Measurements from ENCODE around the gene RAB11FIP4. TPM values are rescaled to one million over a fixed set of nuclear protein-coding genes. Genes with fewer than 3 reads are reported as not detected.

RAB11FIP4 gene
- total and polyA plus RNA-seq, 2 experiments from 2014 or later, result 0.22 to 0.40 TPM

GRCh38 chr17:31431852-31432658 lies 40.6 kb downstream of the RAB11FIP4 start:
- H3K9me2 ChIP-seq (ENCODE audit: insufficient read depth), result no peaks in the 10 kb centered on the region
- no peaks in the 10 kb centered on the region for H3K79me2 ChIP-seq (ENCODE audit: insufficient read depth)
- no peak overlapping the region for H3K4me2 ChIP-seq (ENCODE audit: unreplicated experiment)
- H3K27ac ChIP-seq, result no peak overlapping the region
- H3K36me3 ChIP-seq (ENCODE audit: low read depth), result no peaks in the 10 kb centered on the region
- no peaks in the 10 kb centered on the region for H4K20me1 ChIP-seq (ENCODE audit: insufficient read depth)
- no peaks in the 10 kb centered on the region for H3K4me1 ChIP-seq (ENCODE audit: insufficient read depth)
- H3K9ac ChIP-seq, result no peak overlapping the region
- H3K4me3 ChIP-seq, result no peak overlapping the region
- TF ChIP-seq EZH2 (IDR thresholded peaks at IDR 0.05; ENCODE audit: insufficient read depth, poor library complexity, severe bottlenecking) (no peak), EZH2phosphoT487 (IDR thresholded peaks at IDR 0.05; ENCODE audit: insufficient read depth, low read depth) (no peak)
- in situ Hi-C loops (cut with MboI), result loop anchor here (5.0 to 10.0 kb wide), 2 partner anchors 90 to 413 kb away; no protein-coding TSS in a partner anchor
- DNase-seq, result no peak
- no peak overlapping the region for H2AFZ ChIP-seq
- no peaks in the 10 kb centered on the region for H3K9me3 ChIP-seq (ENCODE audit: low read depth)
- 50 to 56% methylated on average over 14 to 16 of the region's 16 CpGs for WGBS, 2 experiments (ENCODE audit: low coverage in 1 of 2, low lambda C conversion rate in 2 of 2, missing lambda C conversion rate in 2 of 2)
- H3K27me3 ChIP-seq (replicated peaks; ENCODE audit: insufficient read depth), result peaks cover 28% of the 10 kb centered on the region
- no peaks in the 10 kb centered on the region for H3F3A ChIP-seq (ENCODE audit: insufficient read depth)

GRCh38 chr17:31433091-31433790 lies 41.8 kb downstream of the RAB11FIP4 start:
- H3K79me2 ChIP-seq (ENCODE audit: insufficient read depth), result no peaks in the 10 kb centered on the region
- 57% methylated on average over 14 of the region's 14 CpGs for WGBS, 2 experiments (ENCODE audit: low coverage in 1 of 2, low lambda C conversion rate in 2 of 2, missing lambda C conversion rate in 2 of 2)
- H3K9me3 ChIP-seq (ENCODE audit: low read depth), result no peaks in the 10 kb centered on the region
- in situ Hi-C loops (cut with MboI), result loop anchor here (5.0 to 10.0 kb wide), 2 partner anchors 89 to 412 kb away; no protein-coding TSS in a partner anchor
- no peaks in the 10 kb centered on the region for H4K20me1 ChIP-seq (ENCODE audit: insufficient read depth)
- no peak for DNase-seq
- no peaks in the 10 kb centered on the region for H3K9me2 ChIP-seq (ENCODE audit: insufficient read depth)
- no peak for TF ChIP-seq EZH2 (IDR thresholded peaks at IDR 0.05; ENCODE audit: insufficient read depth, poor library complexity, severe bottlenecking)
- peaks cover 29% of the 10 kb centered on the region for H3K27me3 ChIP-seq (replicated peaks; ENCODE audit: insufficient read depth)
- H3K9ac ChIP-seq, result no peak overlapping the region
- no peaks in the 10 kb centered on the region for H3F3A ChIP-seq (ENCODE audit: insufficient read depth)
- no peak overlapping the region for H3K4me3 ChIP-seq
- H3K4me1 ChIP-seq (ENCODE audit: insufficient read depth), result no peaks in the 10 kb centered on the region
- H3K36me3 ChIP-seq (ENCODE audit: low read depth), result no peaks in the 10 kb centered on the region
- H2AFZ ChIP-seq, result no peak overlapping the region
- H3K27ac ChIP-seq, result no peak overlapping the region
- no peak overlapping the region for H3K4me2 ChIP-seq (ENCODE audit: unreplicated experiment)

DNA sequence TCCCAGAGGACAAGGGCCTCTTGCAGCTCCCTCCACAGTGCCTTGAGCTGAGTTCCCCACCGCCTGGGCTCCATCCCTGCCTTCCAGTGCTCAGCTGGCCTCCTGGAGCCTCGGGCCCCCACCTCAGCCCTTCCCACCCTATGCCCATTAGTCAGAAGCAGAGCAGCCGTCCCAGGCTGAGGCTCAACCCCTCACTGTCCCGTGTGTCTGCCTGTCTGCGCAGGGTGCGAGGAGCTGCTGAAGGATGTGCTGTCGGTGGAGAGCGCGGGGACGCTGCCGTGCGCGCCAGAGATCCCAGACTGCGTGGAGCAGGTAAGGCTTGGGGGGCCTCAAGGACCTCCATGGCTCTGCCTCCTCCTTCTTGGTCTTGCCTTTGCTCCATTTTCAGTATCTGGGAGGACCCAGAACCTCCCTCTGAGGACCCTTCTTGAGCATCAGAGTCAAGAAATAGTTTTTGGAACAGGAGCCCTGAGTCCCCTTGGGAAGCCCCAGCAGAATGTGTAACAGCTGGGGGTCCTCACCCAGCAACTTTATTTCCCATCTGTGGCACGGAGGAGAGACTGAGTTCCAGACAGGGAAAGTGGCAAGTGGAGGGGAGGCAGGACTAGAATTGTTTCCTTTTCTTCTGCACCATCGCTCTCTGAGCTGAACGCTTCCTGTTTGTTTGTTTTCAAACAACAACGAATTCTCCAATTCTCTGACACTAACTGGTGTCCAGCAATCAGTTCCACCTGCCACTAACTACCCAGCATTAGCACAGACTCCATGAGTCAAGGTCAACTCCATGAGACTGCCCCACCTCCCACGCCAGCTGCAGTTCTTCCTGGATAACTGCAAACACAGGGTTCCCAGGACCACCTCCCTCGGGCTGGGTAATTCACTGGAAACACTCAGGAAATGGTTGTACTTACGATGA lies 42.6 kb downstream of the RAB11FIP4 start:
- TF ChIP-seq EZH2phosphoT487 (IDR thresholded peaks at IDR 0.05; ENCODE audit: insufficient read depth, low read depth) (no peak), EZH2 (IDR thresholded peaks at IDR 0.05; ENCODE audit: insufficient read depth, poor library complexity, severe bottlenecking) (no peak)
- Histone ChIP-seq H3K27ac (no peak overlapping the region), H3K9me3 (ENCODE audit: low read depth) (no peaks in the 10 kb centered on the region), H3K27me3 (replicated peaks; ENCODE audit: insufficient read depth) (peaks cover 32% of the 10 kb centered on the region), H3F3A (ENCODE audit: insufficient read depth) (no peaks in the 10 kb centered on the region), H3K9ac (no peak overlapping the region), H4K20me1 (ENCODE audit: insufficient read depth) (no peaks in the 10 kb centered on the region), H3K9me2 (ENCODE audit: insufficient read depth) (no peaks in the 10 kb centered on the region), H3K36me3 (ENCODE audit: low read depth) (no peaks in the 10 kb centered on the region), H3K4me2 (ENCODE audit: unreplicated experiment) (no peak overlapping the region), H2AFZ (no peak overlapping the region), H3K4me1 (ENCODE audit: insufficient read depth) (no peaks in the 10 kb centered on the region), H3K4me3 (no peak overlapping the region), H3K79me2 (ENCODE audit: insufficient read depth) (no peaks in the 10 kb centered on the region)
- in situ Hi-C loops (cut with MboI), result loop anchor here (5.0 to 10.0 kb wide), 2 partner anchors 88 to 411 kb away; no protein-coding TSS in a partner anchor
- DNase-seq, result no peak
- WGBS, 2 experiments (ENCODE audit: low coverage in 1 of 2, low lambda C conversion rate in 2 of 2, missing lambda C conversion rate in 2 of 2), result 72% methylated on average over 21 of the region's 21 CpGs

GRCh38 chr17:31434727-31435050 lies 43.2 kb downstream of the RAB11FIP4 start:
- Histone ChIP-seq H3K27ac (no peak overlapping the region), H3K4me2 (ENCODE audit: unreplicated experiment) (no peak overlapping the region), H3K4me1 (ENCODE audit: insufficient read depth) (no peaks in the 10 kb centered on the region), H3K9me2 (ENCODE audit: insufficient read depth) (no peaks in the 10 kb centered on the region), H3K9me3 (ENCODE audit: low read depth) (no peaks in the 10 kb centered on the region), H3F3A (ENCODE audit: insufficient read depth) (no peaks in the 10 kb centered on the region), H4K20me1 (ENCODE audit: insufficient read depth) (no peaks in the 10 kb centered on the region), H2AFZ (no peak overlapping the region), H3K36me3 (ENCODE audit: low read depth) (no peaks in the 10 kb centered on the region), H3K79me2 (ENCODE audit: insufficient read depth) (no peaks in the 10 kb centered on the region), H3K27me3 (replicated peaks; ENCODE audit: insufficient read depth) (peaks cover 32% of the 10 kb centered on the region), H3K4me3 (no peak overlapping the region), H3K9ac (no peak overlapping the region)
- in situ Hi-C loops (cut with MboI), result loop anchor here (5.0 to 10.0 kb wide), 2 partner anchors 88 to 410 kb away; no protein-coding TSS in a partner anchor
- TF ChIP-seq EZH2phosphoT487 (IDR thresholded peaks at IDR 0.05; ENCODE audit: insufficient read depth, low read depth) (no peak), EZH2 (IDR thresholded peaks at IDR 0.05; ENCODE audit: insufficient read depth, poor library complexity, severe bottlenecking) (no peak)
- DNase-seq, result no peak
- WGBS, 2 experiments (ENCODE audit: low coverage in 1 of 2, low lambda C conversion rate in 2 of 2, missing lambda C conversion rate in 2 of 2), result 88% methylated on average over 8 of the region's 8 CpGs
